Measurements from ENCODE around the gene ABLIM3.

The ABLIM3 gene

DNA sequence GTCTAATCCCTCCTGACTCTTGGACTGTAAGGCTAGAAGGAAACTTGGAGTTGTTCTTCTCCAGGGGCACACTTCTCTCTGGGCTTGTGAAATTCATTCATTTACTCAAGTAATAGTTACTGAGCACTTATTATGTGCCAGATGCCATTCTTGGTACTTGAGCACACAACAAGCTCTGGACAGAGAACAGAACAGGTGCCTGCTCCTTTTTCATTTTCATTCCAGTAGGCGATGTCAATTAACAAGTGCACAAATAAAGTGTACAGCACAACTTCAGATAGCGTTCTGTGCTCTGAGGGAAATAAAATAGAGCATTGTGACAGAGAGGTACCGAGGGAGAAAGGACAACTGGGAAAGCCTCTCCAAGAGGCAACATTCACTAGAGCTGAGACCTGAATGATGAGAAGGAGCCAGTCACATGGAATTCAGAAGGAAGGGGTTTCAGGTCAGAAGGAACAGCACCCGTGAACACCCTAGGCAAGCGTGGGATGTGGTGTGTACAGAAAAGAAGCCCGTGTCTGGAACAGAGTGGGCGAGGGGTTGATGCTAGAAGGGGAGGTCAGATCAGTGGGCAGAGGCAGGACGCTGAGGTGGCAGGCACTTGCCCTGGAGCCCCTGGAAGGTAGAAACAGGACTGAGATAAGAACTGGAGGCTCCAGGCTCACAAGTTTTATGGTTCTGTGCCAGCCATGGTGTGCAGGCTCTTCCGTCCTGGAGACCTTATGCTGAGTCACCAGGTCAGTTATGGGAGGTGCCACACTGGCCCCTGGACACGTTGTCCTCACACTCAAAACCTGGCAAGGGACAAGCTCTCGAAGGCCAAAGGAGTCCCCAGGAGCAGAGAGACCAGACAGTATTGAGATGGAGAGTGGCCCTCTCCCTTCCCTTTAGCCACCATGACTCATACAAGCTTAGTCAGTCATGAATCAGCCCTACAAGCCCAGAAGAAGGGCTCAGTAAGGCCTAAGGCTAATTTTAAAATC lies 7.2 kb upstream of the ABLIM3 start:
- Histone ChIP-seq H3K27ac (ENCODE audit: low read length) (no peak overlapping the region), H3K4me1 (ENCODE audit: control insufficient read depth, insufficient read depth, low read length) (no peaks in the 10 kb centered on the region), H3K9me3 (ENCODE audit: control insufficient read depth in 2 of 2, low read length in 2 of 2) (no peaks in the 10 kb centered on the region), H3K27me3 (ENCODE audit: control insufficient read depth in 1 of 2, insufficient read depth in 2 of 2, low read length in 2 of 2) (peaks cover 2 to 12% of the 10 kb centered on the region in 2 donors), H3K4me3 (ENCODE audit: low read length in 2 of 2) (no peak overlapping the region), H3K9ac (ENCODE audit: low read length in 2 of 2) (no peak overlapping the region), H3K36me3 (ENCODE audit: control insufficient read depth in 2 of 2, insufficient read depth in 2 of 2, low read length in 2 of 2) (no peaks in the 10 kb centered on the region)

DNA sequence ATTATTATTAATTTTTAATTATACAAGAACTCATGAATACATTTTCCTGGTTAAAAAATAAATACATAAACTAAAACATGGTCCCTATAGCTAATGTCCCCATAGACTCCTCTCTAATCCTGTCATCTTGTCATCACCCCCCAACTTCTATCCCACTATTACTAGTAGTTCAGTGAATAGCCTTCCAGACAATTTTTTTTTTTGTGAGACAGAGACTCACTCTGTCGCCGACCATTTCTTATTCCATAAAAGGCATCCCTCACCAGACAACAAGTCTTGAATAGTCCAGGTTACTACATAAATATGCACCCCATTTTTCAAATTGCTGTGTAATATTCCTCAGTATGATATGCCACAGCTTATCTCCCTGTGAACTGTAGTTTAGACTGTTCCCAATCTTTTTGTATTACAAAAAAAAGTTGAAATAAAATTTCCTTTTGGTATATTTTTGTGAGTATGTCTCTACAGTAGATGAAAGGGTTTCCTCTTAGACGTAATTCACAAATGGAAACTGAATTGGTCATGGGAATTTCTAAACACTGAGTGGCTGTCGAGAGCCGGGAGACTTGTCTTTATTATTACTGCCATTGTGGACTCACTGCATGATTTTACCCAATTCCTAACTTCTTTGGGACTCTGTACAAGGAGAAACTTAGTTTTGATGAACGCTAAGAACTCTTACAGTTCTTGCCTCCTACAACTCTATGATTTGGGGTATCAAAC lies 6.4 kb upstream of the ABLIM3 start:
- no peak overlapping the region for H3K9ac ChIP-seq (ENCODE audit: low read length in 2 of 2)
- H3K9me3 ChIP-seq (ENCODE audit: control insufficient read depth in 2 of 2, low read length in 2 of 2), result no peaks in the 10 kb centered on the region
- no peak overlapping the region for H3K27ac ChIP-seq (ENCODE audit: low read length)
- H3K27me3 ChIP-seq (ENCODE audit: control insufficient read depth in 1 of 2, insufficient read depth in 2 of 2, low read length in 2 of 2), result peaks cover 2 to 12% of the 10 kb centered on the region in 2 donors
- no peaks in the 10 kb centered on the region for H3K4me1 ChIP-seq (ENCODE audit: control insufficient read depth, insufficient read depth, low read length)
- no peaks in the 10 kb centered on the region for H3K36me3 ChIP-seq (ENCODE audit: control insufficient read depth in 2 of 2, insufficient read depth in 2 of 2, low read length in 2 of 2)
- H3K4me3 ChIP-seq (ENCODE audit: low read length in 2 of 2), result no peak overlapping the region

DNA sequence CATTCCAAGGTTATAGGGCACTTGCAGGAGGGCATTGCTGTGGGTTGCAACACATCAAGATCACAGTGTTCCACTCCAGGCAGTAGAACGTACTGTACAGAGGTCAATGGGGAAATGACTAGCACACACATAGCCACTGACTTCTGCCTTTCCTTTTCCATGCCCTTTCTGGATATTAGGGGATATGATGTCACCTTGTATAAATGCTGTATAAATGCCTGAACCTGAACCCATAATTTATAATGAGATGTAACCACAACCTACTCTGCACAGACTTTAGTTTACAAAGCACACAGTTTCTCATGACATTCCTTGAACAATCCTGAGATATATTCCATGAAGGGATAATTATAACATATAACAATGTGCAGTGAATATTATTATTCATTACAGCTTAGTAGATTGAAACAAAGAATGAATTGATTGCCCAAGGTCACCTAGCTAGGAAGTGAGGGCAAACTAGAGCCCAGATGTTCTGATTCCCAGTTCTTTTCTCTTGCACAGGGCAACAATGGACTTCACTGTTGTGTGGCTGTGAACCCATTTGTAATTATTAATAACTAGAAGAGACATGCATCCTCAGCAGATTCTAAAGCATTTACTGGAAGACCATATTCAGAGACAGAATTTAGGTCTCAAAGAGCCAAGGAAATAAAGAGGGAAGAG lies 5.6 kb upstream of the ABLIM3 start:
- Histone ChIP-seq H3K4me1 (ENCODE audit: control insufficient read depth, insufficient read depth, low read length) (no peaks in the 10 kb centered on the region), H3K27ac (ENCODE audit: low read length) (no peak overlapping the region)

DNA sequence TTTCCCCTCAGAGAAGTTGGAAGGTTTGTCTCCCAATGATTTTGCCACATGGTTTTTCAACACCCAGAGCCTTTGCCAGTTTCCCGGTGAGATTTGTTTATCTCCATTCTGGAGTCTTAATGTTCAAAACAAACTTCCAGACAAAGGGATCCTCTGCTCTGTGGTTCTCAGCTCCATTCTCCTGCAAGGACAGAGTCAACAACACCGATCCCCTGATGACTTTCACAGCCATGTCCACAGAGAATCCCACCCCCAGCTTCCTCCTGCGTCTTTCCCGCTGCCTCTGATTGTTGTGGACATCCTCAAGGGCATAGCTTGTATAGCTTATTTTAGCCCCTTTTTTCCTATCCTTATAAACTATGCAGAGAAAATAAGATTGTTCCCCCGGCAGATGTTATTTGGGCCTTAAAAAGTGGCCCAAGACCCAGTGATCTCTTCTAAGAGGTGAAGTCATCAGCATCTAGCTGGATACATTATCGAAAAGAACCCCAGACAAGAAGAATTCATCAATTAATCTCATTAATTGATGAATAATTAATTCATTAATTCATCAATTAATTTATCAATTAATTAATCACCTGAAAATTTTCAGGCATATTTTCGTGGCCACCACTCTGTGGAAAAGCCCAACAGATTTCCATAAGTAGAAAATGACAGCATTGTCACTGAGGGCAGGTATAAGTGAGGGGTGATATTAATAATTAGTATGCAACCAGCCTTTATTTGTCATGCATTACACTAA lies 2.9 kb upstream of the ABLIM3 start:
- H3K4me3 ChIP-seq (ENCODE audit: low read length in 2 of 2), result no peak overlapping the region
- H3K9me3 ChIP-seq (ENCODE audit: control insufficient read depth in 2 of 2, low read length in 2 of 2), result no peaks in the 10 kb centered on the region
- no peaks in the 10 kb centered on the region for H3K36me3 ChIP-seq (ENCODE audit: control insufficient read depth in 2 of 2, insufficient read depth in 2 of 2, low read length in 2 of 2)
- no peak overlapping the region for H3K27ac ChIP-seq (ENCODE audit: low read length)
- H3K27me3 ChIP-seq (ENCODE audit: control insufficient read depth in 1 of 2, insufficient read depth in 2 of 2, low read length in 2 of 2), result peaks cover 4 to 12% of the 10 kb centered on the region in 2 donors
- H3K9ac ChIP-seq (ENCODE audit: low read length in 2 of 2), result no peak overlapping the region
- peaks cover 17% of the 10 kb centered on the region for H3K4me1 ChIP-seq (ENCODE audit: control insufficient read depth, insufficient read depth, low read length)

More for the DNA sequence above, 5.6 kb upstream of the ABLIM3 start:
- Histone ChIP-seq H3K9ac (ENCODE audit: low read length in 2 of 2) (no peak overlapping the region), H3K9me3 (ENCODE audit: control insufficient read depth in 2 of 2, low read length in 2 of 2) (no peaks in the 10 kb centered on the region), H3K27me3 (ENCODE audit: control insufficient read depth in 1 of 2, insufficient read depth in 2 of 2, low read length in 2 of 2) (peaks cover 2 to 12% of the 10 kb centered on the region in 2 donors), H3K36me3 (ENCODE audit: control insufficient read depth in 2 of 2, insufficient read depth in 2 of 2, low read length in 2 of 2) (no peaks in the 10 kb centered on the region), H3K4me3 (ENCODE audit: low read length in 2 of 2) (no peak overlapping the region)

DNA sequence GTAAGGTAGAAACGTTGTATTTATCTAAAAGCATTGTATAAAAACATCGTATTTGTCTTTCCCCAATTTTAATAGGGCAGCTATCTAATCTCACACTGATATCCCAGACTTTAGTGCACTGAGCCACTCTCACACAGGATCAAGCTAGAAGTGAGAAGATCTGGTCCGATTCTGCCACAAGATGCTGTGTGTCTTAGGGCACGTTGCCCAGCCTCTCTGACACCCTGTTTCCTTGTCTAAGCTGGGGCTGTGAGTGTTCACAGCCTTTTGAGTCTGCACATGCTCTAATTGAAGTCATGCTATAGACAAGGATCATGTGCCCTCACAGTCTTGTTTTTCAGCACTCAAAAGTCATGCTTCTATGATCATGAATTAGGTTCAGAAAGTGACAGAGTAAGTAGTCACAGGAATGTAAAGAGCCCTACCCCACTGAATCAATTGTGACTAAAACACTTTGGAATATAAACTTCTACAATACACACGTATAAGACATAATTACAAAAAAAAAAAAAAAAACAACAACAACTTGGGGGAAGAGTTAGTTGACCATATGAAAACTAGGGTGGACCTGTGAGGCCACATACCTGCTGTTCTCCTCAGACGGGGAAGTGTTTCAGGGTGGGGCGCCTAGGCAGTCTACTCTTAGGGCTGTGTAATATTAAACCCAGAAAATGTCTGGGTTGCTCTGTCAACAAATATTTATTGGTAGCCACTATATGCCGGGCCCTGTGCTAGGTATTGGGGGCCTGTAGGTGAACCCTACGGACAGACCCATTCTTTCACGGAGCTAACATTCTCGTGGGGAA lies 893 bp upstream of the ABLIM3 start:
- no peak overlapping the region for H3K9ac ChIP-seq (ENCODE audit: low read length in 2 of 2)
- H3K27ac ChIP-seq (ENCODE audit: low read length), result no peak overlapping the region
- H3K36me3 ChIP-seq (ENCODE audit: control insufficient read depth in 2 of 2, insufficient read depth in 2 of 2, low read length in 2 of 2), result no peaks in the 10 kb centered on the region
- peaks cover 21% of the 10 kb centered on the region for H3K4me1 ChIP-seq (ENCODE audit: control insufficient read depth, insufficient read depth, low read length)
- no peaks in the 10 kb centered on the region for H3K9me3 ChIP-seq (ENCODE audit: control insufficient read depth in 2 of 2, low read length in 2 of 2)
- no peak overlapping the region for H3K4me3 ChIP-seq (ENCODE audit: low read length in 2 of 2)
- peaks cover 2 to 10% of the 10 kb centered on the region in 2 donors for H3K27me3 ChIP-seq (ENCODE audit: control insufficient read depth in 1 of 2, insufficient read depth in 2 of 2, low read length in 2 of 2)

DNA sequence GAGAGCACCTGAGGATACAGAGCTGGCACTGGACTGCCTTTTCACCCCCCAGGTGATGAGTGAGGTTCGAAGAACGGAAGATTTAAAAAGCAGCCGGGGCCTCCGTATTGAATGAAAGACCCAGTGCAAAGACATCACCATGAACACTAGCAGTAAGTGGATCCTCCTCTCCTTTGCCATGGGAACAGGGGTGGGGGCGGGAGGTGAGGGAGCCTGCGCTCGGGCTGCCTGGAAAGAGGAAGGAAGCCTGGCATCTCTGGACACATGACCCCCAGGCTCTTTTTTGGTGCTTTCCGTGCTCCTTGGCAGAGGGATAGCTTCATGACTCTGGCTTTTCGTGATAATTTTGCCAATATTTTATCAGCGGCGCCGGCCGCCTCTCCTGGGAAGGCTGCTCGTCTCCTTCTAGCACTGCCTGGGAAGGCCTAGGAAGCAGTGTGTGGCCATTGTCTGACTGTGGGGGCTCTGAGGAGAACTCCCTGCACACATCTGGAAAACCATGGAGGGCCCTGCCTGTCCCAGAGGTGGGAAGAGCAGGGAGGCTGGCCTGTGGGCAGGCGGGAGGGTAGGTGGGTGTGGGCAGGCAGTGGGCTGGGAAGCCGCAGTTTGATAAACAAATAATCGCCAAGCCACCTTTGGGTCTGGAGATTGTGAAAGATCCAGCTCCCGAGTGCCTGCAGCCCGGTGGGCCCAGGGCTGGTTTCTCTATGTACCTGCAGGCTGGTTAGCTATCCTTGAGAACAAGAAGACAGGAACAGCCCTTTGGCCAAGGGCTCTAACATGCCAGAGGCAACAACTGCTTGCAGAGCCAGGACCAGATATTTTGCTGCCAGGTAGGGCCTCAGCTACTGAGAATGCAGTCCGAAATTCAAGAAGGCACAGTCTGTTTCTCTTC lies 911 bp downstream of the ABLIM3 start:
- Histone ChIP-seq H3K4me1 (ENCODE audit: control insufficient read depth, insufficient read depth, low read length) (peaks cover 21% of the 10 kb centered on the region), H3K27me3 (ENCODE audit: control insufficient read depth in 1 of 2, insufficient read depth in 2 of 2, low read length in 2 of 2) (peaks cover 0 to 2% of the 10 kb centered on the region in 2 donors), H3K27ac (ENCODE audit: low read length) (peak overlapping the region; percentile 24), H3K4me3 (ENCODE audit: low read length in 2 of 2) (peak overlapping the region; percentile 68 to 79), H3K9ac (ENCODE audit: low read length in 2 of 2) (peak overlapping the region; percentile 42 to 47), H3K36me3 (ENCODE audit: control insufficient read depth in 2 of 2, insufficient read depth in 2 of 2, low read length in 2 of 2) (no peaks in the 10 kb centered on the region), H3K9me3 (ENCODE audit: control insufficient read depth in 2 of 2, low read length in 2 of 2) (no peaks in the 10 kb centered on the region)

DNA sequence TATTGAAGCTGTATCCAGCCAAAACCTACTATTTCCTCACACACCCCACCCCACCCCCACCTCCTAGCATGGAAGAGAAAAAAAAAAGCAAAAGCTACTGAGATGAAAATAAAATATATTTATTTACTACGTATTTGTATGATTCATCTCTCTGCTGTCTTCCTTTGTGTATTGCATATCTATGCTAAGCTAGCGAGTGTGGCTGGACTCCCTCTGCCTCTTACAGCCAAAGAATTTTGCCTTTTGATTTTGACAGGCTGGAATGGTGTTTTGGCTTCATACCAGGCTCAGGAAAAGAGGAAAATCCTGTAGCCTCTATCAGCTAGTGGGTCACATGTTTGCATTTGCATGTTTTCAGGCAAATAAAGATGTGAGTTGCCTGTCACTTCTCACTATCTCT lies 2.2 kb downstream of the ABLIM3 start:
- Histone ChIP-seq H3K27me3 (ENCODE audit: control insufficient read depth in 1 of 2, insufficient read depth in 2 of 2, low read length in 2 of 2) (peaks cover 0 to 4% of the 10 kb centered on the region in 2 donors), H3K9ac (ENCODE audit: low read length in 2 of 2) (no peak overlapping the region), H3K27ac (ENCODE audit: low read length) (no peak overlapping the region), H3K4me1 (ENCODE audit: control insufficient read depth, insufficient read depth, low read length) (peaks cover 21% of the 10 kb centered on the region), H3K4me3 (ENCODE audit: low read length in 2 of 2) (peak overlapping the region in 1 of 2 donors; percentile 35), H3K9me3 (ENCODE audit: control insufficient read depth in 2 of 2, low read length in 2 of 2) (no peaks in the 10 kb centered on the region), H3K36me3 (ENCODE audit: control insufficient read depth in 2 of 2, insufficient read depth in 2 of 2, low read length in 2 of 2) (no peaks in the 10 kb centered on the region)

DNA sequence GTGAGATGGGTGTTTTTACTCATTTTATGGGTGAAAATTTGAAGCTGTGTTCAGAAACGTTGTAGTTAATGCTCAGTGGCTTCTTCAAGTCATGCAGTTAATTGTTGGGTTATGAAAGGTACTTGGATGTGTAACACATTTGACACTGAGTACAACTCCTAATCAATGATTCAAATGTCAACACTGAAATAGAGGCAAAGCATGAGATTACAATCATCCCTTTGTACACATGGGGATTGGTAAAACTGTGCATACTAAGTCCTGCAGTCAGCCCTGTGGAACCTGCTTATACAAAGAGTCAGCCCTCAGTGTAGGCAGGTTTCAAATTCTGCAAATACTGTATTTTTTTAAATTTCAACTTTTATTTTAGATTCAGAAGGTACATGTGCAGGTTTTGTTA lies 3.3 kb downstream of the ABLIM3 start:
- no peaks in the 10 kb centered on the region for H3K9me3 ChIP-seq (ENCODE audit: control insufficient read depth in 2 of 2, low read length in 2 of 2)
- no peak overlapping the region for H3K9ac ChIP-seq (ENCODE audit: low read length in 2 of 2)
- H3K4me3 ChIP-seq (ENCODE audit: low read length in 2 of 2), result no peak overlapping the region
- no peaks in the 10 kb centered on the region for H3K36me3 ChIP-seq (ENCODE audit: control insufficient read depth in 2 of 2, insufficient read depth in 2 of 2, low read length in 2 of 2)
- H3K27ac ChIP-seq (ENCODE audit: low read length), result no peak overlapping the region
- peaks cover 21% of the 10 kb centered on the region for H3K4me1 ChIP-seq (ENCODE audit: control insufficient read depth, insufficient read depth, low read length)
- H3K27me3 ChIP-seq (ENCODE audit: control insufficient read depth in 1 of 2, insufficient read depth in 2 of 2, low read length in 2 of 2), result peaks cover 0 to 4% of the 10 kb centered on the region in 2 donors

DNA sequence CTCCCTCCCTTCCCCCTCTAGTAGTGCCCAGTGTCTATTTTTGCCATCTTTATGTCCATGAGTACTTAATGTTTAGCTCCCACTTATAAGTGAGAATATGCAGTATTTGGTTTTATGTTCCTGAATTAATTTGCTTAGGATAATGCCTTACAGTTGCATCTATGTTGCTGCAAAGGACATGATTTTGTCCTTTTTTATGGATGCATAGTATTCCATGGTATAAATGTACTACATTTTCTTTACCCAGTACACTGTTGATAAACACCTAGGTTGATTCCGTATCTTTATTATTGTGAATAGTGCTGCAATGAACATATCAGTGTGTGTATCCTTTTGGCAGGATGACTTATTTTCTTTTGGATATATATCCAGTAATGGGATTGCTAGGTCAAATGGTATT lies 3.8 kb downstream of the ABLIM3 start:
- H3K27ac ChIP-seq (ENCODE audit: low read length), result no peak overlapping the region
- no peaks in the 10 kb centered on the region for H3K36me3 ChIP-seq (ENCODE audit: control insufficient read depth in 2 of 2, insufficient read depth in 2 of 2, low read length in 2 of 2)
- peaks cover 21% of the 10 kb centered on the region for H3K4me1 ChIP-seq (ENCODE audit: control insufficient read depth, insufficient read depth, low read length)
- no peaks in the 10 kb centered on the region for H3K9me3 ChIP-seq (ENCODE audit: control insufficient read depth in 2 of 2, low read length in 2 of 2)
- H3K9ac ChIP-seq (ENCODE audit: low read length in 2 of 2), result no peak overlapping the region
- H3K4me3 ChIP-seq (ENCODE audit: low read length in 2 of 2), result no peak overlapping the region
- peaks cover 0 to 4% of the 10 kb centered on the region in 2 donors for H3K27me3 ChIP-seq (ENCODE audit: control insufficient read depth in 1 of 2, insufficient read depth in 2 of 2, low read length in 2 of 2)

All from stomach smooth muscle (tissue), 2 donors.